Esophagus muscularis mucosa (tissue), 4 donors: ENCODE results near the gene THSD7A. TPM values are rescaled to one million over a fixed set of nuclear protein-coding genes. Genes with fewer than 3 reads are reported as not detected.

Experiments
- DNase-seq: peaks from one replicate; pipeline ENCODE4 v3.0.0-alpha.2; 2017; ENCODE audit errors: extremely low spot score
- H3K27ac ChIP-seq, 4 donors: fragments of 200-600 bp; sonication (generic); replicated peaks in 1 of 4; 1 replicate in 3 of 4; 2 replicates in 1 of 4; pipeline ENCODE4 v1.5.1; 2016 to 2019; ENCODE audit warnings: mild to moderate bottlenecking in 1 of 4
- H3K27me3 ChIP-seq, 4 donors: fragments of 200-600 bp; sonication (generic); one replicate each; pipeline versions ENCODE4 v1.5.1 to v1.6.0; 2016 to 2019
- H3K36me3 ChIP-seq, 4 donors: fragments of 200-600 bp; sonication (generic); one replicate each; pipeline ENCODE4 v1.5.1; 2016 to 2019
- H3K4me1 ChIP-seq, 4 donors: fragments of 200-600 bp; sonication (generic); one replicate each; pipeline ENCODE4 v1.5.1; 2016 to 2019
- H3K4me3 ChIP-seq, 4 donors: fragments of 200-600 bp; sonication (generic); 1 replicate in 2 of 4; 2 replicates in 2 of 4; pipeline ENCODE4 v1.5.1; 2016 to 2019; ENCODE audit warnings: mild to moderate bottlenecking in 4 of 4, moderate library complexity in 1 of 4
- H3K9me3 ChIP-seq, 4 donors: fragments of 200-600 bp; sonication (generic); 1 replicate in 3 of 4; 2 replicates in 1 of 4; pipeline ENCODE4 v1.5.1; 2016 to 2019
- CTCF ChIP-seq, 3 experiments: fragments of 200-600 bp in 2 of 3; fragments of 450-650 bp in 1 of 3; sonication (generic) in 2 of 3; IDR thresholded peaks; one replicate each; pipeline ENCODE4 v1.5.1; 2017 to 2019; ENCODE audit warnings: antibody characterized with exemption in 3 of 3, mild to moderate bottlenecking in 2 of 3, moderate library complexity in 1 of 3
- EP300 ChIP-seq: sonication (generic); formaldehyde crosslinking; IDR thresholded peaks from one replicate; pipeline ENCODE4 v1.6.1; 2017; ENCODE audit warnings: antibody characterized with exemption
- POLR2A ChIP-seq: fragments of 450-650 bp; IDR thresholded peaks from one replicate; pipeline ENCODE4 v1.6.1; 2017; ENCODE audit warnings: antibody characterized with exemption, moderate library complexity, mild to moderate bottlenecking, low read depth
- POLR2AphosphoS5 ChIP-seq, 2 donors: sonication (generic); formaldehyde crosslinking; IDR thresholded peaks; one replicate each; pipeline ENCODE4 v1.6.1; 2017; ENCODE audit warnings: antibody characterized with exemption in 2 of 2
- WGBS: methylation state at CpG from one replicate; pipeline ENCODE4 v1.1.5; 2018; 5-methylcytosine and 5-hydroxymethylcytosine counted together
- intact Hi-C: fragments of 100-400 bp; cut with DNase I; formaldehyde crosslinking; loops from one replicate; pipeline ENCODE4 v1.15.1; 2023
- total RNA-seq, 4 donors: library from RNA; depleted of rRNA; stranded (reverse); fragments of >200 nt; gene quantifications; one replicate each; pipeline versions ENCODE4 v1.1.0 to v1.2.1, GENCODE V29; 2016

THSD7A gene
- total RNA-seq, 4 donors from 2014 or later = 1.2 to 3.8 (median 2.8) TPM

DNA sequence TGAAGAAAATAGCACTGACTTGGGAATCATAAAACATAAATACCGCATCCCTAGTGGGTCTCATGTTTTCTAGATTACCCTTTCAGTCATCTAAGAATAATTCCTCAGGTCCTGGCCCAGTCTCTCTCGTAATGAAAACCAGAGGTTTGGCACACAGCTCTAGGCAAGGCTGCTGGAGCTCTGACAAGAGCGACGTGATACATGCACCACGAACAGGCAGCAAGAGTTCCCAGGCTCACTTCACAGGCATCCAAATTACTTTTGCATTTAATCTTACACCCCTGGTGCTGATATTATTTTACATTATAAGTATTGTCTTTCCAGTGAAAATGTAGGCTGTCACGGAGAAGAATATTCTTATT is 105.2 kb downstream of the THSD7A start:
- WGBS = 26% methylated on average over 6 of the region's 6 CpGs
- no peak for DNase-seq
- H3K9me3 ChIP-seq = no peaks in the 10 kb centered on the region

DNA sequence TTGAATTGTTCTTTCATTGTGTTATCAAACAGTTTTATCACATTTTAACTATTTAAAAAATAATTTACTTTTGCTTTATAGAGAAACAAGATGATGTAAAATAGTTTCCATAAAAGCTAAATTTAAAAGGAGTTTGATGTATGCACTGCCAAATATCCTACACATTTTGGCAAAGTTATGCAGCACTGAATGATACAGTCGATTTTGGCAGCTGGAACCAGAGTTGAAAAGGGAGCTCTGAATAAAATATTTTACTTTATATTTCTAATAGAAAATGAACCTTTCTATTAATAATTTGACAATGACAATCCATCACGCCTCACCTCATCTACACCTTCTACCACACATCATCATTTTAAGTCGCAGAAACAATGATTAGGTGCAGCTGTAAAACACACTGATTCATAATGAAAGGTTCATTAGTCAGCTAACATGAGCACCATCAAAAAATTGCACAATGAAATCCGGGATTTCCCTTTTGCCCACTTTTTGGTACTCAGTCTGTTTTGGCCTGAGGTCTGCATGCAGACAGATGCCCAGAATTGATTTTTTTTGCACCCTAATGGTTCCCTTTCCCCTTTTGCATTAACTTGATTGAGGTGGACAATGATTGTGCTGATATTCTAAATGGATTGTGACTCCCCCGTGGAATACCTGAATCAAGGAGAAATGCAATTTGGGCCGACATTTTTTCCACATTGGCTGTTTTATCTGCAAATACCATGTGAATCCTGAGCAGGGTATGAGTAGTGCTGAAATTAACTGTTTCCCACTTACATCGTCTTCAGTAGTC is 105.8 kb downstream of the THSD7A start:
- 49% methylated on average over 7 of the region's 7 CpGs for WGBS
- H3K4me3 ChIP-seq = no peak overlapping the region
- no peak for DNase-seq
- intact Hi-C loops = no loop called here
- no peaks in the 10 kb centered on the region for H3K9me3 ChIP-seq
- no peak for TF ChIP-seq POLR2A
- TF ChIP-seq CTCF (IDR thresholded peaks at IDR 0.05) = no peak
- TF ChIP-seq POLR2AphosphoS5 (IDR thresholded peaks at IDR 0.05) = no peak
- TF ChIP-seq EP300 = no peak
- no peaks in the 10 kb centered on the region for H3K27me3 ChIP-seq
- H3K27ac ChIP-seq = no peak overlapping the region
- H3K36me3 ChIP-seq = no peaks in the 10 kb centered on the region
- H3K4me1 ChIP-seq = peaks cover 0 to 10% (median 9%) of the 10 kb centered on the region in 4 donors

More for the DNA sequence above, 105.2 kb downstream of the THSD7A start:
- no peak overlapping the region for H3K4me3 ChIP-seq
- no peaks in the 10 kb centered on the region for H3K27me3 ChIP-seq
- H3K27ac ChIP-seq = no peak overlapping the region
- intact Hi-C loops = no loop called here
- TF ChIP-seq EP300 (no peak), POLR2A (no peak), CTCF (IDR thresholded peaks at IDR 0.05) (no peak), POLR2AphosphoS5 (IDR thresholded peaks at IDR 0.05) (no peak)
- no peaks in the 10 kb centered on the region for H3K36me3 ChIP-seq
- peaks cover 0 to 10% (median 9%) of the 10 kb centered on the region in 4 donors for H3K4me1 ChIP-seq

DNA sequence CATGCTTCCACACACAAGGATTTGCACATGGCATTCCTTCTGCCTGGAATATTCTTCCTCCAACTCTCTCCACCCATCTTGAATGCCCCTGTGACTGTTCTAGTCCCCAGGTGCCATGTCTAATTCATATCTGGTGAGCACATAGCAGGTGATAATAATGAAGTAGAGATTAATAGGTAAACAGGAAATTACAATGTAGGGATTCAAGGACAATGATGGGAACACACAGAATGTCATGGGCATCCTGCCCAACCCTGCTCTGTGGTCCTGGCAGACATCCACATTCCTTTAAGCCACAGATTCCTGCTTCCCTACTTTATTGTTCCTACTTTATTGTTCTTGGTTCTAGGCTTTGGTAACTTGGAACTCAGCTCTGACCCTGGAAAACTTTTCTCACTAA is 115.8 kb downstream of the THSD7A start:
- intact Hi-C loops = no loop called here
- Histone ChIP-seq H3K4me1 (no peaks in the 10 kb centered on the region), H3K4me3 (no peak overlapping the region), H3K36me3 (no peaks in the 10 kb centered on the region), H3K9me3 (no peaks in the 10 kb centered on the region), H3K27me3 (no peaks in the 10 kb centered on the region), H3K27ac (no peak overlapping the region)
- TF ChIP-seq POLR2AphosphoS5 (IDR thresholded peaks at IDR 0.05) (peak in 1 of 2 donors; percentile 23), EP300 (no peak)
- DNase-seq = no peak

DNA sequence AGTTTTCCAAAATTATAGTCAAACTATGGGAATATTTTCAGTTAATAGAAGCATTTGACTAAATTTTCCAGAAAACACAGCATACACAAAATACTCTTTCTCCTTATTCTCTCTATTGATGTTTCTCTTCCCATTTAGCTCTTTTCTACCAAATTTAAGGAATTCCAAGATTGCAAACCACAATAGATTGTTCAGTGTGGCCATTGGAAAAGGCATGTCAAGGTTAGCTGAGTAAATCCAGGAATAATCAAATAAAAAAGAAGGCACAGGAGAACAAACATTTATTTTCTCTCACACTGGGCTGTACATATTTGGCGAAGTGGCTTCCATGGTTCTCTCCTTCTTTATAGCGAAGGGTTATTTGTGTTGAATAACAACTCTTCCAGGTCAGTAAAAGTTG is 117.3 kb downstream of the THSD7A start:
- intact Hi-C loops = no loop called here
- Histone ChIP-seq H3K4me3 (no peak overlapping the region), H3K36me3 (no peaks in the 10 kb centered on the region), H3K27me3 (no peaks in the 10 kb centered on the region), H3K4me1 (no peaks in the 10 kb centered on the region), H3K27ac (no peak overlapping the region), H3K9me3 (no peaks in the 10 kb centered on the region)
- WGBS = 94% methylated on average over 2 of the region's 2 CpGs
- TF ChIP-seq EP300 = no peak
- TF ChIP-seq POLR2AphosphoS5 (IDR thresholded peaks at IDR 0.05) = no peak
- TF ChIP-seq CTCF (IDR thresholded peaks at IDR 0.05) = no peak
- TF ChIP-seq POLR2A = no peak
- DNase-seq = no peak

- H3K27me3 ChIP-seq = no peaks in the 10 kb centered on the region
- H3K36me3 ChIP-seq = no peaks in the 10 kb centered on the region
- no peak for TF ChIP-seq EP300
- TF ChIP-seq POLR2A = no peak
- no peak for TF ChIP-seq CTCF (IDR thresholded peaks at IDR 0.05)
- no peak for TF ChIP-seq POLR2AphosphoS5 (IDR thresholded peaks at IDR 0.05)
- 69% methylated on average over 1 of the region's 1 CpG for WGBS
- H3K4me3 ChIP-seq = no peak overlapping the region
- intact Hi-C loops = no loop called here
- H3K27ac ChIP-seq = no peak overlapping the region
- H3K9me3 ChIP-seq = no peaks in the 10 kb centered on the region
- H3K4me1 ChIP-seq = no peaks in the 10 kb centered on the region
- no peak for DNase-seq
Measured at GRCh38 chr7:11714205-11714604, 117.8 kb downstream of the THSD7A start.
